Activated CD4-positive, alpha-beta T cell treated with anti-CD3 and anti-CD28 coated beads, Interleukin-2, Interleukin-6, amounts not matched to agents 100 ng/mL and 50 ng/mL, durations not matched to agents 16 hours and 8 hours (primary cell): ENCODE results near the gene ARHGAP25.

Experiments
- DNase-seq: peaks from one replicate; pipeline ENCODE4 v3.0.0-alpha.2; 2020

ARHGAP25 gene

GRCh38 chr2:68734688-68735525 is at the start of gene ARHGAP25:
ARHGAP25 (plus strand) TSS chr2:68734811; CDS start chr2:68735200, 389 bp downstream.
- DNase-seq = peak; percentile 87

DNA sequence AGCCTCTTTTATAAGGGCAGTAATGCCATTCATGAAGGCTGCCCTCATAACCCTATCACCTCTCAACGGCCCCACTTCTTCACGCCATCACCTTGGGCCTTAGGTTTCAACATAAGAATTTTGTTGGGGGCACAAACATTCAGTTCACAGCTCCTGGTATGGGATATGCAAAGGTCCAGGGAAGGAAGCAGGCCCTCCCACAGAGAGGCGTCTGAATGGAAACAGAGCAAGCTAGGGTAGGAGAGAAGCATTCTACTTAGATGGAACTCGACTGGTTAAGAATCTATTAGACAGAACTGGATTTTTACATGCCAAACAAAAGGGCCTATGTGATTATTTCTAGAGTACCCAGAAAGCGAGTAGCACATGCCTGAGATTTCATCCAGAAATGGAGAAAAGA is 48.4 kb upstream of the ARHGAP25 start:
- DNase-seq = no peak

- no peak for DNase-seq
Observed at GRCh38 chr2:68687018-68687417, 47.6 kb upstream of the ARHGAP25 start.

DNA sequence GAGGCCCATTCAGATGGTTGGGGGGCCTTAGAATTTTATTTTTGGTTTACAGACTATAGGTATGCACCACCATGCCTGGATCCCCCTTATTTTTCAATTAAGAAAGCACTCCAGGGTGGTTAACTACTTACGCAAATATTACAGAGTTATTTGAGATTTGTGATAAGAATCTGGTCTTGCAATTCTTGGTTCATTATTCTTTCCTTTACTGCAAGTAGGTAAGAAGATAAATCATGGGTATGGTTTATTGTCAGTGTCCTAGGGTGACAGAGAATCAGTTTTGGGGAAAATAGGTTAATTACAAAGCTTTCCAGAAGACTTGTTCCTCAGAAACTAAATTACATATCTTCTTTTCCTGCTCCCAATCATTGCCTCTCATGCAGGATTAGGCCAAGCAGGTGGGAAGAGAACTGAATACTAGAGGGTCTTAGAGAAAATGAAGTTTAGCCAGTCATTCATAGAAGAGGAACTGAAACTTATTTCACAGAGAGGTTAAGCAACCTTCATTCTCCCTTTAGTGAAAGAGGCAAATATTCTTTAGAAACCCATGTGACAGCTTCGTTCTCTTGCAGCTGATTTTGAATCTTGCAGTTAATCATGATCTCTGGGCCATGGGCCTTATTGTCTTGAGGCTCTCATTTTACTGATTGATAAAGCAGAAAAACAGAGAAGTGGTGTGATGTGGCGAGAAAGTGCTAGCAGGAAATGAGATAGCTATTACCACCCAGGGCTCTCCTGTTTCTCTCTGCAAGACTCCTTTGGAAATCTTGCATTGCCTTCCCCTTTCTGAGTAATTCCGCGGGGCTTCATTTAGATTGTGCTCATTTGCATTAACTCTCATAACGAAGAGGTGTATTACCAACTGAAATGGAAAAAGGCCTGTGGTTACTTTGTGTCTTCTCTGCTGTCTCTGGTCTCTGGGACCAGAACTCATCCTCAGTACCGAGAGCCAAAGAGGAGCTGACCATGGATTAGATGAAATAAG is 44.8 kb upstream of the ARHGAP25 start:
- DNase-seq = peak; percentile 67

DNA sequence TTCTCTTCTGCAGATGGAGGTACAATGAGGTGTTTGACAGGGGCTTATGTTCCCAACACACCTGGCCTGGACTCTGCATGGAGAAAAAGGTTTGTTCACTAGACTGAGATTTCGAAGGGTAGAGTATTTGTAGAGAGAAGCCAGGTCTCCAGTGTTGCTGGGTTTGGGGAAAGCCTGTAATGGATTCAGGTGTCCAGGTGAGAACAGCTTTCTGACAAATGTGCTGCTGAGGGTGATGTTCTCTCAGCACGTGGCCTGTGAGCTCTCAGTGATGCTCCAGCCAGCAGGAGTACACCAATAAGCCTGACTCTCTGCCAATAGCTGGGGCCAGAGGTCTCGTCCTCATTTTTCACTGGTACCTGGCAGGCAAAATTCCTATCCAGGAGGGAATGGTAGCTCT is 43.8 kb upstream of the ARHGAP25 start:
- no peak for DNase-seq

- no peak for DNase-seq
Observed at GRCh38 chr2:68692511-68692910, 42.1 kb upstream of the ARHGAP25 start.

- DNase-seq = no peak
Observed at GRCh38 chr2:68693951-68694350, 40.7 kb upstream of the ARHGAP25 start.

DNA sequence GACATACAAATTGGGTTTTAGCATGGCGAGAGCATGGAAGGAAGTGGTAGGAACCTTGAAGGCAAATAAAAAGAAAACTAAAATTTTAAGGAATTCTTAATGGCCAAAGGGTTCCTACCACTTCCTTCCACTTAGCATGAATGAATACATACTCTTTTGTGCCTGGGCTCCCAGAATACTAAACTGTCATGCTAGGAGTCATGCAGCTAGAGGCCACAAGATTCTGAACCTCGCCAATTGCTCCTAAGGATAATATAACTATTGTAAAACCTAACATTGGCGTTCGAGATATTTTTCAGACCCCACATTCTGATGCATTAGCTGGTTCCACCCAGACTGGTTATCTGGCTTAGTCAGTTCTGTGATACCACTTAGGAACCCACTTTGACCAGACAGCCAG is 38.6 kb upstream of the ARHGAP25 start:
- no peak for DNase-seq

DNA sequence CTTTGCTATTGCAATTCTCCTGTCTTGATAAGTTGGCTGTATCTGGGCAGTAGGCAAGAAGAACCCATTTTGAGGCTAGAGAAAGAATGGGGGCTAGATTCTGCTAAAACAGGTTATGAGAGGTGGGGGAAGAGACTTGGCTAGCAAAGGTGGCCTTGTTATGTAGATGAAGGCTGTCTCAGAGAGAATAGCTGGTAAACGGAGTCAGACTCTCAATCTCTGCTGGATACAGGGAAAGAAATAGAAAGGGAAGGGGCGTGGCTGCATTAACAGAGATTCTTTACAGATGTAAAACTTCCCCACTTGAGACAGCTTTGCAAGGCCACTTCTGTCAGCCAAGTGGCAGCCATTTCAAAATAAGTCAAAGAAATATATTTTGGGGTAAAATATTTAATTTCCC is 38.1 kb upstream of the ARHGAP25 start:
- DNase-seq = no peak

DNA sequence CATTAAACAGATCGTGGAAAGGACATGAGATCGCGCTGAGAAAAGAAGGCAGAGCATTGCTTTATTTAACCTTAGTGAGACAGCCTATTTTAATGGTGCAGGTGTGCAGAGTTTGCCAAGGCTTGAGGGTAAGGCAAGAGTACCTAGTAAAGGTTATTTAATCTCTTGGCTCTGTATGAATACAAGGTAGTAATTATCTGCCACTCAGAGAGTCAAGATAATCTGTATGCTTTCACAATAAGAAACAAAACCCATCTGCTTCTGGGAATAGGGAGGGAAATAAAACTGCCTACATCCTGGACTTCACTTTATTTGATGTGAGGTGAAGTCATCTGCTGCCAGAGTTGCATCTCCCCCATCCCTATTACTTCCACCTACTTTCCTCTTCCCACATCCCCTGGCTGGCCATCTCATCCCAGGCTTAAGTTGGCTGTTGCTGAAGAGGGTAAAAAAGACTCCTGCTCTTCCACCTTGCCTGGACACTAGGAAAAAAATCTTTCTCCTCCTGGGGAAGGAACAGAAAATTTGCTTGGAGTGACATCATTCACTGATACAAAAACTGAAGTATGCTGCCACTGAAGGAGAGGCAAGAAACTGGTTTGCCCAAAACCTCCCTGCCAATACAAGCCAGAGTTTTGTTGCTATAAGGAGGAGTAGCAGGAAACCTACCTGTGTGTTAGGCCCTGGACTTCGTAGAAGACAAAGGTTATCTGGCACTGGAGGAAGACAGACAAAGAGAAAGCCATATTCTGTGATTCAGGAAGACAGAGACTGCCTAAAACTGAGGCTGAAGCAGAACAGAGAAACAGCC is 35.8 kb upstream of the ARHGAP25 start:
- DNase-seq = no peak

DNA sequence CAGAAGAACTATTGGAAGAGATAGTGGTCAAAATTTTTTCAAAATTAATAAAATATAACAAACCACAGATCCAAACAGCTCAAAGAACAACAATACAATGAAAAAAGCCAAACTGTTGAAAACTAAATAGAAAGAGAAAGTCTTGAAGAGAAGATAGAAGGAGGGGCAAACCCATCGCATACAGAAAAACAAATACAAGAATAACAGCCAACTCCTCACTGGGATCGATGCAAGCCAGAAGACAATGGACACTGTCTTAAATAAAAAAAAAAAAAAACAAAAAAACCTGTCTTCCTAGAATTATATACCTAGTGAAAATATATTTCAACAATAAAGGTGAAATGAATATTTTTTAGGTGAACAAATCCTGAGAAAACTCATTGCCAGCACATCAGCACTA is 34.1 kb upstream of the ARHGAP25 start:
- no peak for DNase-seq

GRCh38 chr2:68706637-68707036 is 28.0 kb upstream of the ARHGAP25 start:
- DNase-seq = no peak

GRCh38 chr2:68708629-68709028 is 26.0 kb upstream of the ARHGAP25 start:
- DNase-seq = no peak

DNA sequence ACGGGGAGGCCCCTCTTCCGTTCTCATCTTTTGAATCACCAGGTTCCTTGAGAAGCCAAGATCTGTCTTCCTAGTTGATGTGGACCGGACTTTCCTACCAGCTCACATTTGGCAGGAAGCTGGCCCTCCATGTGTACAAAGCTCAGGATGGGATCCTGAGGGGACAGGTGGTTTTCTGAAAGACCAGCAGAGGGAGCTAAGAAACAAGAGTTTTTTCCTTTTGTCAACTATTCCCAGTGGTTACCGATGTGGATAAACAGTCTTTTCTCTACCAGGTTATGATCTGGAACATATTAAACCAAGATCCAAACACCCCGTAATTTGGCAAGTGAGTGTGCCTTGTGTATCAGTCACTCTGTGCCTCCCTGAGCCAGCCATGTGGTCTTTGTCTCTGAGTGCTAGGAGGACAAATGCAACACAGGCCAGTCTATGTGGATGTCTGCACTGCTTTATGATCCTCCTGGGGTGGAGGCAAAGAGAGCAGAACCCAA is 25.1 kb upstream of the ARHGAP25 start:
- DNase-seq = peak; percentile 66

DNA sequence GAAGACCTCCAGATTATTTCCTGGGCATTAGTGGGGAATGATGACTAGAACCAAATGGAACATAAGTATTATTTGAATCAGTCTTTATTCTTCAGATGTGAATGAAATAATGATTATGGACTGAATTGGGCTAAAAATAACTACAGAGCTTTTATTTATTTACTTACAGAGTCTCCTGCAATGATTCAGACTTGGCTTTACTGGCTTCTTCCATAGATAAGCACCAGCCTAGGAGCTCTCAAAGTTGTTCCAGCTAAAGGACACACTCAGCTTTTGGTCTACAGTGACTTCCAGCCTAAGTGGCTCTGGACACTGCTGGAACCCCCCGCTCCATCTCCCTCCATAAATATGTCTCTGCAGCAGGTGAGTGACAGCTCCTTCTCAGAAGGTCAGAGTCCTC is 24.3 kb upstream of the ARHGAP25 start:
- DNase-seq = no peak

GRCh38 chr2:68710756-68711155 is 23.9 kb upstream of the ARHGAP25 start:
- no peak for DNase-seq

- DNase-seq = peak; percentile 72
Observed at GRCh38 chr2:68714866-68715265, 19.7 kb upstream of the ARHGAP25 start.

DNA sequence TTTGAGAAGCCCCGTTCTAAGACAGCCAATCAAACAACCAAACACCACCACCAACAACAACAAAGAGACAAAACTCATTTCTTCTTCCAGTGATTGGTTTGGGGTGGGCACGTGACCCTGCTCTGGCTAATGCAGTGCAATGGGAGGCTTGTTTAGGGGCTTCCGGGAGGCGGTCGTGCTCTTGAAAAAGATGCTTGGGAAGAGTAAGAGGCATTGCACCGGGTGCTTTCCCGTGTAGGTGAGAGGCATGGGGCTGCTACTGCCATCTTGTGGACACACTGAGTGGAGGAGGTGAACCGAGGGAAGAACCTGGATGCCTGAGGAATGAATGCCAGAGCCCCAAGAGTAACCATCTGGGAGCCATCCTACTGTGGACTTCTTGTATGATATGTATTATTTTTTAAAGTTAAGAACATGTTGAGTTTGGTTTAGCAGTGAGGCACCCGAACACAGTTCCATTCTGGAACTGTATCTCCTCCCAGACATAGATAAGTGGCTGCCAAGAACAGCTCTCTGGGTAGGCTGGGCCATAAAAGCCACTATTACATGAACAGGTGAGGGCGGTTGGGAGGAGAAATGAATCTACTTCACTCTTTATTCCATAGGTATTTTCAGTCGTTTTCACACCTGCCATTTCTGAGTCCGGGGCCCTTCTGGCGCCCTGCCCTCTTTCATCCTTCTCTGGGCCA is 19.1 kb upstream of the ARHGAP25 start:
- DNase-seq = peak; percentile 72

DNA sequence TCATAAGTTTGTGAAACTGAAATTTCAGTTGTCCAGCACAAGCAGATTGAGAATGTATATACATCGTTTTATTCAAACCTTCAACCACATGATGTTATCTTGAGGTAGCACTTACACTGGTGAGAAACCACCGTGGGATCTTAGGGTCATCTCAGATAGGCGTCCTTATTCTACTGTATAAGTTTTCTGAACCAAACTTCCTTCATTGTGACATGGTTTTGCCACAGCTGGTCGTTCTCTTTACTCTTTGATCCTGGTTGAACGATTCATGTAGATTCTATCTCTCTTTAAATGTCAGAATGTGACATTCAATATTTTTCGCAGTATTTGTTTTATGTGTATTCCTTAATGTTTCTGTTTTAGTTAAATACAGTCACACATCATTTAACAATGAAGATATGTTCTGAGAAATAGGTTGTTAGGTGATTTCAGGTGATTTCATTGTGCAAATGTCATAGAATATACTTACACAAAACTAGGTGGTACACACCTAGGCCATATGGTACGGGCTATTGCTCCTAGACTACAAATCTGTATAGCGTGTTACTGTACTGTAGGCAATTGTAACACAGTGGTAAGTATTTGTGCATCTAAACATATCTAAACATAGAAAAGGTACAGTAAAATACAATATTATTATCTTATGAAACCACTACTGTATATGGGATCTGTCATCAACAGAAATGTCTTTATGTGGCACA is 17.9 kb upstream of the ARHGAP25 start:
- peak; percentile 66 for DNase-seq

- DNase-seq = peak; percentile 93
Observed at GRCh38 chr2:68717305-68717661, 17.3 kb upstream of the ARHGAP25 start.

- DNase-seq = peak; percentile 85
Observed at GRCh38 chr2:68719912-68720311, 14.7 kb upstream of the ARHGAP25 start.
